WERI-Rb-1 (cell line): ENCODE results near the gene SLC7A7.

Experiments used
- DNase-seq: peaks from one replicate; pipeline ENCODE4 v3.0.0-alpha.2; 2020
- H3K27ac ChIP-seq: fragments of 250-450 bp; sonication (Bioruptor Pico); 2 replicates; pipeline ENCODE4 v1.5.1; 2020; ENCODE audit warnings: mild to moderate bottlenecking, moderate library complexity
- H3K27me3 ChIP-seq: fragments of 250-450 bp; sonication (Bioruptor Pico); 2 replicates; pipeline ENCODE4 v1.5.1; 2021; ENCODE audit warnings: mild to moderate bottlenecking, low read depth, moderate library complexity; ENCODE audit not compliant: insufficient read depth, severe bottlenecking
- H3K36me3 ChIP-seq: fragments of 250-450 bp; sonication (Bioruptor Pico); 2 replicates; pipeline ENCODE4 v1.5.1; 2020; ENCODE audit warnings: mild to moderate bottlenecking, moderate library complexity
- H3K4me3 ChIP-seq: 2 replicates; pipeline ENCODE4 v1.5.1; 2011; ENCODE audit warnings: low read depth, mild to moderate bottlenecking, control low read depth, low read length
- H3K9me3 ChIP-seq: fragments of 250-450 bp; sonication (Bioruptor Pico); 2 replicates; pipeline ENCODE4 v1.5.1; 2021; ENCODE audit warnings: mild to moderate bottlenecking, moderate library complexity; ENCODE audit not compliant: severe bottlenecking
- CTCF ChIP-seq: IDR thresholded peaks from 2 replicates; pipeline ENCODE4 v1.5.1; 2011; ENCODE audit warnings: low read depth, mild to moderate bottlenecking, control low read depth, inconsistent platforms, low read length

The SLC7A7 gene

GRCh38 chr14:22844221-22845102 is 29.2 kb upstream of the SLC7A7 start:
- H3K36me3 ChIP-seq = no peaks in the 10 kb centered on the region
- no peak for TF ChIP-seq CTCF

GRCh38 chr14:22843123-22843925 is 28.1 kb upstream of the SLC7A7 start:
- H3K4me3 ChIP-seq = no peak overlapping the region
- no peaks in the 10 kb centered on the region for H3K36me3 ChIP-seq
- DNase-seq = no peak
- no peaks in the 10 kb centered on the region for H3K27me3 ChIP-seq
- H3K9me3 ChIP-seq = no peaks in the 10 kb centered on the region
- no peak for TF ChIP-seq CTCF
- H3K27ac ChIP-seq = no peak overlapping the region

More at GRCh38 chr14:22844221-22845102, 29.2 kb upstream of the SLC7A7 start:
- no peak for DNase-seq
- Histone ChIP-seq H3K9me3 (no peaks in the 10 kb centered on the region), H3K4me3 (no peak overlapping the region), H3K27ac (no peak overlapping the region), H3K27me3 (no peaks in the 10 kb centered on the region)

GRCh38 chr14:22842211-22843122 is 27.2 kb upstream of the SLC7A7 start:
- no peak overlapping the region for H3K27ac ChIP-seq
- no peak for DNase-seq
- no peaks in the 10 kb centered on the region for H3K9me3 ChIP-seq
- no peaks in the 10 kb centered on the region for H3K27me3 ChIP-seq
- H3K4me3 ChIP-seq = no peak overlapping the region
- H3K36me3 ChIP-seq = no peaks in the 10 kb centered on the region
- no peak for TF ChIP-seq CTCF

- DNase-seq = no peak
- Histone ChIP-seq H3K36me3 (no peaks in the 10 kb centered on the region), H3K4me3 (no peak overlapping the region), H3K27ac (no peak overlapping the region), H3K27me3 (no peaks in the 10 kb centered on the region), H3K9me3 (no peaks in the 10 kb centered on the region)
- TF ChIP-seq CTCF = no peak
Measured at GRCh38 chr14:22841769-22842168, 26.5 kb upstream of the SLC7A7 start.

GRCh38 chr14:22841311-22841710 is 26.1 kb upstream of the SLC7A7 start:
- H3K27me3 ChIP-seq = no peaks in the 10 kb centered on the region
- no peak overlapping the region for H3K27ac ChIP-seq
- H3K9me3 ChIP-seq = no peaks in the 10 kb centered on the region
- DNase-seq = no peak
- no peak overlapping the region for H3K4me3 ChIP-seq
- no peaks in the 10 kb centered on the region for H3K36me3 ChIP-seq
- no peak for TF ChIP-seq CTCF
